HTR-8/SVneo (cell line): ENCODE data around the gene ASB15.

Experiments
- DNase-seq: peaks from one replicate; pipeline ENCODE4 v3.0.0; 2011; ENCODE audit warnings: low spot score, mixed read lengths; ENCODE audit not compliant: insufficient read length
- FAIRE-seq: peaks from 2 replicates; lab custom pipeline; 2011; peaks lifted over from hg19 to GRCh38; lab: Jason Lieb, UNC

Gene ASB15

GRCh38 chr7:123588376-123588775 is 13.2 kb upstream of the ASB15 start:
- no peak for DNase-seq
- no peak for FAIRE-seq

- no peak for DNase-seq
- no peak for FAIRE-seq
Measured at GRCh38 chr7:123594813-123595241, 6.8 kb upstream of the ASB15 start.

- FAIRE-seq (no peak), DNase-seq (no peak)
Measured at GRCh38 chr7:123598657-123599056, 3.0 kb upstream of the ASB15 start.

GRCh38 chr7:123599766-123600165 is 1.9 kb upstream of the ASB15 start:
- DNase-seq, result no peak
- FAIRE-seq, result no peak

- no peak for FAIRE-seq
Measured at GRCh38 chr7:123600876-123601275, 745 bp upstream of the ASB15 start.

GRCh38 chr7:123602648-123603047 is 1.0 kb downstream of the ASB15 start:
- FAIRE-seq, result no peak

More at GRCh38 chr7:123600876-123601275, 745 bp upstream of the ASB15 start:
- DNase-seq, result no peak

GRCh38 chr7:123604739-123605138 is 3.1 kb downstream of the ASB15 start:
- DNase-seq (no peak), FAIRE-seq (no peak)

More at GRCh38 chr7:123602648-123603047, 1.0 kb downstream of the ASB15 start:
- DNase-seq, result no peak

- DNase-seq, result no peak
- FAIRE-seq, result no peak
Measured at GRCh38 chr7:123607423-123607975, 5.9 kb downstream of the ASB15 start.

- no peak for FAIRE-seq
- no peak for DNase-seq
Measured at GRCh38 chr7:123608991-123609882, 7.6 kb downstream of the ASB15 start.

- FAIRE-seq (no peak), DNase-seq (no peak)
Measured at GRCh38 chr7:123609883-123610239, 8.2 kb downstream of the ASB15 start.

GRCh38 chr7:123612024-123612423 is 10.4 kb downstream of the ASB15 start:
- FAIRE-seq, result no peak
- no peak for DNase-seq

GRCh38 chr7:123615344-123615743 is 13.7 kb downstream of the ASB15 start:
- DNase-seq, result no peak
- FAIRE-seq, result no peak

GRCh38 chr7:123616223-123616622 is 14.6 kb downstream of the ASB15 start:
- DNase-seq (no peak), FAIRE-seq (no peak)

- DNase-seq, result no peak
- FAIRE-seq, result no peak
Measured at GRCh38 chr7:123621707-123622106, 20.1 kb downstream of the ASB15 start.

GRCh38 chr7:123622660-123623386 is 21.2 kb downstream of the ASB15 start:
- FAIRE-seq (no peak), DNase-seq (no peak)

GRCh38 chr7:123624527-123625183 is 23.0 kb downstream of the ASB15 start:
- DNase-seq (no peak), FAIRE-seq (peak; percentile 26)

GRCh38 chr7:123625254-123625653 is 23.6 kb downstream of the ASB15 start:
- FAIRE-seq, result no peak

GRCh38 chr7:123627851-123628250 is 26.2 kb downstream of the ASB15 start:
- DNase-seq (no peak), FAIRE-seq (no peak)

More at GRCh38 chr7:123625254-123625653, 23.6 kb downstream of the ASB15 start:
- no peak for DNase-seq

- DNase-seq, result no peak
- FAIRE-seq, result no peak
Measured at GRCh38 chr7:123628829-123629228, 27.2 kb downstream of the ASB15 start.

- no peak for FAIRE-seq
- DNase-seq, result no peak
Measured at GRCh38 chr7:123629281-123629680, 27.7 kb downstream of the ASB15 start.
